Measurements from ENCODE around the gene FGF1.

FGF1 gene

DNA sequence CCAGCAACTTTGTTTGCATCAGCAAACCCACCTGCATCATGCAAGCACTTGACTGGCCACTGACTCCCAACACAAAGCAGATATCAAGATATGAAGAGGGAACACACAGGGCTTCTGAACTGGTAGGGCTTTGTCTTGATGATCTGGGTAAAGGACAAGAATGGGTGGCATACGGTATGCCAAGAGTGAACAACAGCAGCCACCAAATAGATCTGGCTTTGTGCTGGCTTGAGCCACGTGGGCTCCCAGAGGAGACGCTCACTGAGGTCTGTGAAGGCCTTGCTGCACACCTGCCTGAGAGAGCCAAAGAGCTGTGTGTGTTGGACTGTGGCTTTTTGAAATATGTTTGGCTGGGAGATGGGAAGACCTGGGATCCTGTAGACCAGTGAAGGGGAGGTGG, 43.5 kb downstream of the FGF1 start:
- DNase-seq (ENCODE audit: low spot score) = no peak

DNA sequence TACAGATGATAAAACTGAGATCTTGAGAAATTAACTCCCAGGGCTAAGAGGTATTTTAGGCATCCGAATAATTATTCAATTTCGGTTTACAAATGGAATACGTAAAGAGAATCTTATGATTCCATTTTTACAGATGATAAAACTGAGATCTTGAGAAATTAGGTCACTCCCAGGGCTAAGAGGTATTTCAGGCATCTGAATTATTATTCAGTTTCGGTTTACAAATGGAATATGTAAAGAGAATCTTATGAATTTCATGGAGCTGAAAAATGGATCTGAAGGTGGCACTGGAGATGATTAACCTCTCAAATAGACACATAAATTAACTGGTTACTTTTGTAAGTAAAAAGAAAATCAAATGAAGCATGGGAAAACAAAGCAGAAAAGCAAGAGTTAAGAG, 44.2 kb downstream of the FGF1 start:
- no peak for DNase-seq (ENCODE audit: low spot score)

DNA sequence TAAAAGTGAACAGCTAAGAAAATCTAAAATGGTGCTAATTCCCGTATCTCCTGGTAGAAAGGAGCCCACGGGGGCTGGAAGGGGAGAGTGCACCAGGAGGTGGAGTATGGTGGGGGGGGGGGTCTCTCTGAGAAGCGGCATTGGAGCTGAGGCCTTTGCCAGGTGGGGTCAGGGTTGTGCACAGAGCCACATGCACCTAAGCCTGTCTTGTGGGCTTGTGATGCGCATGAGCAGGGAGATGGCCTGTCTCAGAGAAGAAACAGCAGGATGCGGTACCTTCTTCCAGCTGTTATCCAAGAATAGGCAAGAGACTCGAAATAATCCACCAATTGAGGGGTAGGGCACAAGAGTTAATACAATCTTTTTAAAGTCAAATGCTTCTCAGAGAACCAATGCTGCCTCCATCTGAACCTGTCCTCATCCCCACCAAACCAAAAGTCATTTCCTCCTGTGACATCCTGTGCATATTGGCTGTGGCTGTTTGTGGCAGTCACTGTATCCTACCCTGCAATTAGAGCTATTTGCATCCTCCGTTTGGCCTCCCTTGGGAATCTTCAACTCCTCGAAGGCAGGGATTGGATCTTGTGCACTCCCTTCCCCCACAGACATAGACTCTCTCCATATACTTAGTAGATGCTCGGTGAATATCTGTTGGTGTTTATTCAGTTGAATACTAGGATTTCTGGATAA, 45.4 kb downstream of the FGF1 start:
- DNase-seq (ENCODE audit: low spot score) = no peak

DNA sequence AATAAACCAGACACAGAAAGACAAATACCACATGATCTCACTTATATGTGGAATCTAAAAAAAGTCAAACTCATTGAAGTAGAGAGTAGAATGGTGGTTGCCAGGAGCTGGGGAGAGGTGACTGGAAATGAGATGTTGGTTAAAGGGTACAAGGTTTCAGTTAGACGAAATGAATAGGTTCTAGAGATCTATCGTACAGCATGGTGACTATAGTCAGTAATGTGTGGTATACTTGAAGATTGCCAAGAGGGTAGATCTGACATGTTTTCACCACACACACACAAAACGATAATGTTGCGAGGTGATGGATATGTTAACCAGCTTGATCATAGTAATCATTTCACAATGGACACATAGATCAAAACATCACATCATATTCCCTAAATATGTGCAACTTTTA, 46.4 kb downstream of the FGF1 start:
- DNase-seq (ENCODE audit: low spot score) = no peak

DNA sequence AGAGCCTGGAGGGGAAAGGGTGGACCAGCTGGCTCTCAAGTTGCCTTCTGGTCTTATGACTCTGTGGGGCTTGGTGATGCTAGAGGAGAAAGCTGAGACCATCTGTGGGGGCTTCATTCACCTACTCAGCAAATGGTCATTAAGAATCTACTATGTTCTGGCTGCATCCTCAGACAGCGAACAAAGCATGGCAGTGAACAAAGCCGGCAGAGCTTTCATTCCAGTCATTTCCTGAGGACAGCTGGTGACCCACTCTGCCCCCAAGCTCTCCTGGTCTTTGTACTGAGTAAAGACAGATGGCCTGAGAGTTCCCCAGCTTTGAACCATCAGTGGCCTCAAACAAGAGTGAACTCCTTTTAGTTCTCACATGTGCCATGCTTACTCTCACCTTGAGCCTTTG, 48.0 kb downstream of the FGF1 start:
- DNase-seq (ENCODE audit: low spot score) = no peak

DNA sequence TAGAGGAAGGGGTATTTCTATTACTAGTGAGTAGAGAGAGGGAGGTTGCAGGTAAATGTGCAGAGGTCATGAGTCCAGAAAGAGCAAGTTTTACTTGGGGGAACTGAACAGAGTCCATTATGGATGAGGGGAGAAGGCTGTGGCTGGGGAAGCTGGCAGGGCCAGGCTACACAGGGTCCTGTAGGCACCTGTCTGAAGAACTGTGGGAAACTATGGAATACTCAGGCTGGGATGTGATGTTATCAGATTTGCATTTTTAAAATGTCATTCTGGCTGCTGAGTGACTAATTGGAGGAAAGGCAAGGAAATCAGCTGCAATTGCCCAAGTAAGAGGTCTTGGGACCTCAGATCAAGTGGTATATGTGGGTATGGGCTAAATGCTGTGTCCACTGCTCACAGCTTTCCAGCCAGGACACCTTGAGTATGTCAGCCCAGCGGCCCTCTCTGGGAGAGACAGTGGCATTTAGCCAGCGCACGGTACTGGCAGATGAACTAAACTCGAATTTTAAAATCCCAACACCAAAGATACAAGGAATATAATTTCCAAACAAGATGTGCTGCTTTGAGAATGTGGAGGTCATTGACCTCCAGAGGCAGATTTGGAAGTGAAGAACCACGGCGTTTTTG, 49.1 kb downstream of the FGF1 start:
- DNase-seq (ENCODE audit: low spot score) = no peak

DNA sequence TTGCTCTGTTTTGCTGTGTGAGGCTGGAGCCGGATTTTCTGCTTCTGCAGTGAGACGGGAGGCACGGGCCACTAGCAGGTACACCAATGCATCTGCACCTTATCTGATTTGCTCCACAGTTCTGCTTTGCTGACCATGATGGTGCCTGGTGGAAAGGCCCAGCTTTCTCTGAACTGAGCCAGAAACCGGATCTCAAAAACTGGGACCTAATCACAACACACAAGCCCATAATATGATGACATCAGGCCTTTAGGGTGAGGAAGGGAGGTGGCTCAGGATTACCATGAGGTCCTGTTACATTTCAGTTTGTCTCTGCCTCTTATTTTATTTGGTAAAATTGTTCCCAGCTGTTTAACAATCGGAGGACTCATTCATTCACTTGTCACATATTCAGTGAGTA, 49.8 kb downstream of the FGF1 start:
- DNase-seq (ENCODE audit: low spot score) = no peak

DNA sequence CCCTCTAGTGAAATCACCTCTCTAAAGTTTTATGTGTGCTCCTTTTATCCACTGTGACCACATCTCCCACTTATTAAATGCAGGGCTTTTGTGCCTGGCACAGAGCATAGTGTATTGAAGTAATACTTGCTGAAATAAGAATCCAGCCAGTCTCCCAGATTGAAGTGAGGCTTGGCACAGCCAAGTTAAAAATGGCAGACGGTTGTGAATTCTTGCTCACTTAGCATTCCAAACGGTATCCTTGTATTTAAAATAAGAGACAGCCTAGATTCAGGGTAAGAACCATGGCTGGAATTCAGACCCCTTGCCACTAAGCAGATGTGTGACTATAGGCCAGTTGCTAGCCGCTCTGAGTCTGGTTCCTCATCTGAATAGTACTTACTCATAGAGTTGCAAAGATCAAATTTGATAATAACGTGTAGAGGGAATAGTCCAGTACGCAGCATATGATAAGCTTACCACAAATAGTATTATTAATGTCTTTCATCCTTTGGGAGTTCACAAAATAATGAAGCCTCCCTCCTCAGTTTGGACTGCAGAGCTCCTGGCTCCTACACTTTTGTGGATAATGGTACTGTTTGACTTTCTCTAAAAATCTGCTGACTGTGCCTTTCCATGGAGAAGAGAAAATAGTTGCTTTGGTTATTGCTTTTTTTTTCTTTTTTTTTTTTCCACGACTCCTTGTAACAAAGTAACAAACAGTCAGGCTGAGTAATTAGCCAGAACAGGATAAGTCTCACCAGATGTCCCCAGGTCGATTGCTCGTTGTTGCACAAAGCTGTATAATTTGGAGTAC, 51.5 kb downstream of the FGF1 start:
- no peak for DNase-seq (ENCODE audit: low spot score)

DNA sequence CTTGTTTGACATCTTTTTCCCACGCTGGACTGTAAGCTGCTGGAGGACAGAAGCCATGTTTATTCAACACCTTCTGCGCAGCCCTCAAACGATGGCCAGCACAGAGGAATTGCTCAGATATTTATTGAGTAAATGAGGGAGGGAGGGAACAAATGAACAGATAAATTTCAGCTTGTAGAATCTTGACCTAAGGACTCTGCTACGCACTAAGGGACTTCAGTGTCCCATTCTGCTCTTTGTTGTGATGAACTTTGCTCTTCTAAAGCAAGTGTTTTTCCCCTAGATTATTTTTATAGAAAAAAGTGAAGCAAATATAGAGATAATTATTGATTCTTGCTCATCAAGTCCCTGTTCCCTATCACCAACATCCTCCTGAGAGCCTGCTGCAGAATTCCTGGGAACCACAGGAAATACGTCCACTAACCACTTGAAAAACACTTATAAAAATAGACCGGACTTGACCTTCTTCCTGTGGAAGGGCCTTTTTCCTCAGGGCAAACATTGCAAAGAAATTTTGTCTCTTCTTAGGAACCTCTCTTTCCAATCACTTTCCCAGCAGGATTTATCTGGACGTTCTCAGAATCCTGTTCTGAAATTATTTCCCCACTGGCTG, 54.9 kb downstream of the FGF1 start:
- DNase-seq (ENCODE audit: low spot score) = no peak

DNA sequence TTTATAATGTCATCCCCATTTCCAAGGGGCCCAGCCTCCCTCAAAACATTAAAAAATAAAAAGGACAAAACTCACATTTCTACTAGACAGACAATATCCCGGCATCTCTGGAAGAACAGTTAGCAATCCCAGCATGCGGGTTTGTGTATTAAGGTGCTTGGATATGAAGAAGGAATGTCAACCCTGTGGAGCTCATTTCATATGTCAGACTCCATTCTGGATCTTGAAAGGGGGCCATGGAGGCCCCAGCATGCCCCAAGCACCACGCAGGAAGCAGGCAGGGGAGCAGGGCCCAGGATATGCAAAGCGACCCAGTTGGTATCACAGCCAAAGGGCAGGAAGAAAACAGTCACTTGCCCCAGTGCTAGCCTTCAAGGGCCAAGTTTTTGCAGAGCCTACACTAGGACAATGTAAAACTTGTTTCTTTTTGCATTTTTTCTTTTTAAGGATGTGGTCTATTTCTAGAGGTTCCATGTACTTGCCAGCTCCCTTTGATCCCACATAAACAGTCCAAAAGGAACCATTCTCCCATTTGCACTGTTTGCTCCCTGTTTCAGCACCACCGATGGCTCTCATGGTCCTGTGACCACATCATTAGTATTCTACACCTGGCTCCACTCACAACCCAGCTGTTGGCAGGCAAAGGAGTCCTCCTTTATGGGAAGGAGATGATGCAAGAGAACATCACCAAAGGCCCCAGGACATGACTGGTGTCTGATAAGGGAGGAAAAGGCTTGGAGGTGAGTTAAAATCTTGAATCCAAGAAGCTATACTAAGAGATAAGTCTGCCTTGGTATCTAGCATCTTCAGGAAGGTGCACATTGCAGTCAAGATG, 58.3 kb downstream of the FGF1 start:
- DNase-seq (ENCODE audit: low spot score) = no peak

DNA sequence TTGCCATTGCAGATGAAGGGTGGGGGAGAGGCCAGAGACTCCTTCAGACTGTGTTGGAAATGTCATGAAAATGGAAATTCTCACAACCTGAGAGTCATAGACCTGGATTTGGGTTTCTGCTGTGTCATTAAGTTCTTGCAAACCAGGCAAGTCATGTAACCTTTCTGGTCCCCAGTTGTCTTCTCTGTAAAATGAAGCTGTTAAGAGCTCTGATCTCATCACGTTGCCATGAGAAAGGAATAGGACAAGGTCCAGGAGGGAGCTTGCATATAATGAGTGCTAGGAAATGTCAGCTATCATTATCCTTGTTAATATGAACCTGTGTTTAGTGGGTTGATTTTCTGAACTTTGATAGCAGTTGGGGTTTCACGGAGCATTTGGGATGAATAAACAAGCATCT, 59.1 kb downstream of the FGF1 start:
- no peak for DNase-seq (ENCODE audit: low spot score)

DNA sequence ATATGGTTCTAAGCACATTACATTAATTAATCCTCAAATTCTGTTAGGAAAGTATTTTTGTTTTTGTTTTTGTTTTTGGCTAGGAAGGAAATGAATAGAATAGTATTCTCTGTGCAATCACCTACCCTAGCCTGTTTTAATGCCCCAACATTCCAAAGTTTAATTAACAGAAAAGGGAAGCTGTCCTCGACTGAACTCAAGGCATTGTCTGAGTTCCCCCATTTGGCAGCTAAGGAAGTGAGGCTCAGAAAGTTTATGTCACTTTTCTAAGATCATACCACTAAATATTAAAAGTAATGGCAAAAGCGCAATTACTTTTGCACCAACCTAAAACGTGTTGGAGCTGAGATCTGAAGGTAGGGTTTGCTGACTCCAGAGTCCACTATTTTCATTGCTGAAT, 59.8 kb downstream of the FGF1 start:
- DNase-seq (ENCODE audit: low spot score) = no peak

DNA sequence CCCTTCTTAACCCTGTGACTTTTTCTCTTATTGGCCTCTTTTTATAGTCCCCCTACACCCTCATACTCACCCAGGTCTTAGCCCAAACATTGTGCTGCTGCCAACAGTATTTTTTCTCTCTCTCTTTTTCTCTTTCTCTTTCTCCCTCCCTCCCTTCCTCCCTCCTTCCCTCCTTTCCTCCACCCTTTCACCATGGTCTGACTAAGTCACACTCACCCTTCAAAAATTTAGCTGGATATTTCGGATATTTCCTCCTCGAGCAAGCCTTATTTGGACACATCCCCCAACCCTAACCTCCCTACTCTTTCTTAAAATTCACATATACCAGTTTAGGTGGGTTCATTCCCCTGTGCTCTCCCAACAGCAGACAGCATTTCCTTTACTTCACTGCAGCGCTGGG, 64.7 kb downstream of the FGF1 start:
- no peak for DNase-seq (ENCODE audit: low spot score)

DNA sequence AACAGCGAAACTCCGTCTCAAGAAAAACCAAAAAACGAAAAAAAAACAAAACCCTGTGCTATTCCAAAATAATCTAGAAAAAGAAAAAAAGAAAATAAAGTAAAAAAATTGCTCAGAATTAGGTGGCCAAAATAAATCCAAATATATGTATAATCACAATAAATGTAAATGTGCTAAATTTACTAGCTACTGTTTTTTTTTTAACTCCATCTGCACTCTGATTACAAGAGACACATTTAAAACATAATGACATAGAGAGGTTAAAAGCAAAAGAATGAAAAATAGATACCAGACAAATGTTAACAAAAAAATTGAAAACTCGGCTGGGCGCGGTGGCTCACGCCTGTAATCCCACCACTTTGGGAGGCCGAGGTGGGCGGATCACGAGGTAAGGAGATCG, 66.1 kb downstream of the FGF1 start:
- DNase-seq (ENCODE audit: low spot score) = no peak

DNA sequence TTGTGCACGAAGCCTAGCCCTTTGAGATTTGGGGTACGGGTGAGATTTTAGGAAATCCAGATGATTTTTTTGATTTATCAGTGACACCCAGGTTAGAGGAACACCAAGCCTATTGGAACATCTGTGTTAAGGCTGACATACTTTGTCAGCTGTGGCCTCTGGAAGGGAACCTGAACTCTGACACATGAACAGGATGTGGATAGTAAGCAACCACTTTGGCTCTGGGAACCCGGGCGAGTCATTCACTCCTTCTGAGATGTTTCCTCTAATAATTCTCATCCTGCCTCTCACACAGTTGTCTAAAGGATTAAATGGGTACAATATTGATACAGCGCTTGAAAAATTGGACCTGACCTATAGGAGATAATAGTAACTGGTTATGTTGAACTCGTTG, 67.8 kb downstream of the FGF1 start:
- no peak for DNase-seq (ENCODE audit: low spot score)

DNA sequence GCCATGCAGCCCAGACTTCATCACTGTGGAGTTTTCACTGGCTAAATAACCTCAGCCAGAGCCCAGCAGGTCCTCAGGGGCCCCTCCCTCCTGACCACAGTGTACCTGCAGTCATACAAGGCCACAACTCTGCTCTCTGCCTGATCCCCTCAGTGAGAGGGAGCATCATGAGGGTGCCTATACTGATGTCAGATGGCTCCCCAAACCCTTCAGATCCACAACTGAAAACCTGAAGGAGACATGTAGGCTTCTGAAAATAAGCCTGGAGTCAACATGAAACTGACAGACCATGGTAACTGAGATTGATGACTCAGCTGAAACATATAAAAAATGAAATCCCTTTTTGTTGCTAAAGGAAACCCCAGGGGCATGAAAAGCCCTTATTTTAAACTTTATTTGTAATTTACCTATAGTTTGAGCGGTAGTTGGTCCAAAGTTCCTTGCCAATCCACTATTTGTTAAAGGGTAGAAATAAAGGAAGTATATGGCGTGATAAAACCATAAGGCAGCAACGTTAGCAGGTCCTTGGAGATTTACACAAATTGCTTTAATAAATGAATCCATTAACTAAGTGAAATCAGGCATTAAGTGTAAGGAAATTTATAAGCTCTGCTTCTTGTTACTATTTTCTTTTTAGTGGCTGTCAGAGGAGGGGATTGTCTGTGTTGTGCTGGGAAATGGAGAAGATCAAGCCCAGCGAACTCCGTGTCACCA, 68.3 kb downstream of the FGF1 start:
- DNase-seq (ENCODE audit: low spot score) = no peak

DNA sequence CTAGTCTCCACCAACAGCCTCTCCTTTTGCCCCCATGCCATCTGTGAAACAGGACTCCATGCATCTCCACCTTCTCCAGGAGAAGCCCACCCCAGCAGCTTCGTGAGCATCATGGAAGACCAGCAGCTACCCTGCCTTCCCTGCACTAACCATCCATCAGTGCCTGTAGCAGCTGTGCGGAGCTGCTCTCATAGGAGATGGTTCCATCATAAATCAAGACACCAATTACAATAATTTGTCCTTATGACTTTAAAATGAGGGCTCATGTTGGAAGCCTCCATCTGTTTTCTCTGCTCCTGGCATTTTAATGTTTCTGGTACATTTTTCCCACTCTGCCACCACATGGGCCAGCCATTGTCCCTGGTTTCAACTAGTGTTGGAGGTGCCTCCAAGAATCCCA, 69.9 kb downstream of the FGF1 start:
- no peak for DNase-seq (ENCODE audit: low spot score)

DNA sequence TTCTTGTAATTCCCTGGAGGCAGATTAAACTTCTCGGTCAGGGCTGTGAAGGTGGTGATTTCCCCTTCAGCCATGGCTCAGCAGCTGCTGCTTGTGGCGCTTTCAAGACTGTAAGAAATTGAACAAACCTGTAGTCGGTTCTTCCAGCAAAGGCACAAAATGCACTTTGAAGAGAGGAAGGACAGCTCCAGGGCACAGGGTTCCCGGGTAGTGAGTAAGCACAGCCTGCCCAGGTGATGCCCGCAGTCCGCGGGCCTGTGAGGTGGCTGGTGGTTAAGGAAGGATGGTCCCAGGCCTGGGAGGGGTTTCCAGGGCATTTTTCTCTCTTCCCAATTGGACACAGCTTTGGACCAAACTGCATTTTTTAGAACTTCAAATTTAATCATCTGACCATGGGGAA, 71.8 kb downstream of the FGF1 start:
- DNase-seq (ENCODE audit: low spot score) = no peak

DNA sequence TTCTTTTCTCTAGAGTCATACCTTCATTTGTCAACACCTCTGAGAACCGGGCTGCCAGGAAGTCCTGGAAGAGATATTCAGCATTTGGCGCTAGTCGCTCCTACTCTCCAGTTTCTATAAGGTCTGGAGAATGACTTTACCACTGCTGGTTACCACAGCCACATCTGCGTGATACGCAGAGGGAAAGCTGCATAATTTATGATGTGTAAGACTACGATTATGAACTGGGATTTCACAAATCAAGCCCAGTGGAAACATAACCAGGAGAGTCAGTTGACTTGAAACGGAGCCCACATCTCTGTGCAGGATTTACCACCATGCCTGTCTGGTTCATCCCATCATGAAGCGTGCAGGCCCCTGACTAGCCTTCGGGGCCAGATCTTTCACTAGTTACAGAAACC, 72.6 kb downstream of the FGF1 start:
- no peak for DNase-seq (ENCODE audit: low spot score)

DNA sequence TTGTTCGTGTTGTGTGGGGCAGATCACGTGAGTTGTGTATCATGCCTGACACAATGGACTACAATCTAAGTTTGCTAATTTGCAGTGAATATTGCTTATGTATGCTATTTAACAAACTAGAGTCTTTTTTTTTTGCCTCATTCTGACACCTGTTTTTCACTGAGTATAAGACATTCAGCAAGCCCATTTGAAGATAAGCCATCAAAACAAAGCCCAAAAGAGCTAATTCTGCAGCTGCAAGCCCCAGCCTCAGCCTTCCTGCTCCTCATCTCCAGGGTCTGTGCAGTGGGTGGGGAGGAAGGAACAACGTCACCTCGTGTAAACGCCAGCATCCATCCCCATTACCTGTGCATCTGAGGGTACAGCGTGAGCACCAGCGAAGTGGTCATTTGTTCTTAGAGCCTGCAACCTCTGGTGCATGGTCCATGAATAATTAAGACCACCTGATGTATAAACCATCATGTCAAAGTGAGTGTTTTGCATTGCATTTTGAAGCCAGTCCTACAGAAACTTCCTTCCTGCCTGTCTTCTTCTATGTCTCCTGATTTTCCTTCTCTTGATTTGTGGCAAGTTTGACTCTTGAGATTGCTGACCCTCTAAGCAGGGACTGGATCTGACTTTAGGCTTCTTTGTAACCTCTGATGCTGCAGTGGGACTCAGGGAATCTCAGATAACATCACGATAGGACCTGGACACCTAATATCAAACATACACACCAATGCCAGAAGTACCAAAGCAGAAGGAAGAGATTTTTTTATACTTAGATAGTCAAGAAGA, 73.2 kb downstream of the FGF1 start:
- no peak for DNase-seq (ENCODE audit: low spot score)

DNA sequence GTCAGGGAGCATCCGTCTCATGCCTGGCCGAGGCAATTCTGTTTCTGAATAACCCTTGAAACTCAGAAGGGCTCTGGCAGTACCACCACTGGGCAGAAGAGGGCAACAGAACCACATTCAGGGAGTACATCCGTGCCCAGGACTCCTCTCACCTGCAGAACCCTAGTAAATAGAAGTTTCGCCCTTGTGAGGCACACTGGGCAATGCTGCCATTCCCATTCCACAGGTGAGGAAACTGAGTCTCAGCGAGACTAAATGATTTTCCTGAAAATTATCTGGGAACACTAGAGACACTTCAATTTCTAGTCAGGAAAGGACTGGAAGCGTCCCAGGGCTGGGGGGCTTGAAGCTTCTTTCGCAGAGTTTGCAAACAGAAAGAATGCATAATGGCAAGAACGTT, 74.7 kb downstream of the FGF1 start:
- DNase-seq (ENCODE audit: low spot score) = peak; percentile 78
